Ovary (tissue), 3 donors: ENCODE measurements around the gene ARHGEF28.

Source experiments
- EP300 ChIP-seq: sonication (generic); formaldehyde crosslinking; IDR thresholded peaks from one replicate; pipeline ENCODE4 v1.6.1; 2017; ENCODE audit warnings: antibody characterized with exemption
- POLR2A ChIP-seq: fragments of 450-650 bp; IDR thresholded peaks from one replicate; pipeline ENCODE4 v1.6.1; 2017; ENCODE audit warnings: antibody characterized with exemption, mild to moderate bottlenecking, moderate library complexity
- TF ChIP-seq, protein P1 (sequence below), 3 donors: fragments of 450-650 bp in 2 of 3; fragments of 200-600 bp in 1 of 3; IDR thresholded peaks; one replicate each; pipeline versions ENCODE4 v1.5.1 to v1.8.0; 2016 to 2022; ENCODE audit warnings: antibody characterized with exemption in 3 of 3, mild to moderate bottlenecking in 1 of 3
- donor health status: DM: no; HTN: no; CAD: no.

DNA sequence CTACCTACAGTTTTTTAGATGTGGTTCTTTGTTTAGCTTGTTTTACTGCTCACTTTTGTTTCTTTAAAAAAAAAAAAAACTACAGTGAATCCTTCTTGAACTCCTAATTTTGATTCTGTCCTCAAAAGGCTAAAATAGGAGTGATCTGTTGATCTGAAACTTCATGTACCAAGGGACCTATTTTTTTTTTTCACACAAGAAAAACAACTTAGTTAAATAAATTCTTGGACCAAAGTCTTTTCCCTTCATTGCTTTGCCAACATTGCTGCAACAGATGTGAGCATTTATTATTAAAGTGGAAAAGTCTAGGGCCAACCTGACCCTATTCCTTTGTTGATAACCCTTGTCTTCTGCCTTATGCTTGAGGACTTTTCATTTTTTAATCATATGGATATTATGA is 236.8 kb downstream of the ARHGEF28 start:
- TF ChIP-seq POLR2A = no peak
- TF ChIP-seq, protein P1, sequence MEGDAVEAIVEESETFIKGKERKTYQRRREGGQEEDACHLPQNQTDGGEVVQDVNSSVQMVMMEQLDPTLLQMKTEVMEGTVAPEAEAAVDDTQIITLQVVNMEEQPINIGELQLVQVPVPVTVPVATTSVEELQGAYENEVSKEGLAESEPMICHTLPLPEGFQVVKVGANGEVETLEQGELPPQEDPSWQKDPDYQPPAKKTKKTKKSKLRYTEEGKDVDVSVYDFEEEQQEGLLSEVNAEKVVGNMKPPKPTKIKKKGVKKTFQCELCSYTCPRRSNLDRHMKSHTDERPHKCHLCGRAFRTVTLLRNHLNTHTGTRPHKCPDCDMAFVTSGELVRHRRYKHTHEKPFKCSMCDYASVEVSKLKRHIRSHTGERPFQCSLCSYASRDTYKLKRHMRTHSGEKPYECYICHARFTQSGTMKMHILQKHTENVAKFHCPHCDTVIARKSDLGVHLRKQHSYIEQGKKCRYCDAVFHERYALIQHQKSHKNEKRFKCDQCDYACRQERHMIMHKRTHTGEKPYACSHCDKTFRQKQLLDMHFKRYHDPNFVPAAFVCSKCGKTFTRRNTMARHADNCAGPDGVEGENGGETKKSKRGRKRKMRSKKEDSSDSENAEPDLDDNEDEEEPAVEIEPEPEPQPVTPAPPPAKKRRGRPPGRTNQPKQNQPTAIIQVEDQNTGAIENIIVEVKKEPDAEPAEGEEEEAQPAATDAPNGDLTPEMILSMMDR (IDR thresholded peaks at IDR 0.05) = no peak
- no peak for TF ChIP-seq EP300
